GM18868 (cell line): Measurements from ENCODE around the gene MCM9.
A peak's percentile ranks its signal among the peaks of the same experiment; 100 is the strongest.

Source experiments
- ATAC-seq: cut with Tn5 transposase; IDR thresholded peaks from one replicate; pipeline ENCODE4 v1.9.1; 2021; ENCODE audit warnings: mild to moderate bottlenecking, moderate library complexity; ENCODE audit not compliant: unreplicated experiment

Gene MCM9

DNA sequence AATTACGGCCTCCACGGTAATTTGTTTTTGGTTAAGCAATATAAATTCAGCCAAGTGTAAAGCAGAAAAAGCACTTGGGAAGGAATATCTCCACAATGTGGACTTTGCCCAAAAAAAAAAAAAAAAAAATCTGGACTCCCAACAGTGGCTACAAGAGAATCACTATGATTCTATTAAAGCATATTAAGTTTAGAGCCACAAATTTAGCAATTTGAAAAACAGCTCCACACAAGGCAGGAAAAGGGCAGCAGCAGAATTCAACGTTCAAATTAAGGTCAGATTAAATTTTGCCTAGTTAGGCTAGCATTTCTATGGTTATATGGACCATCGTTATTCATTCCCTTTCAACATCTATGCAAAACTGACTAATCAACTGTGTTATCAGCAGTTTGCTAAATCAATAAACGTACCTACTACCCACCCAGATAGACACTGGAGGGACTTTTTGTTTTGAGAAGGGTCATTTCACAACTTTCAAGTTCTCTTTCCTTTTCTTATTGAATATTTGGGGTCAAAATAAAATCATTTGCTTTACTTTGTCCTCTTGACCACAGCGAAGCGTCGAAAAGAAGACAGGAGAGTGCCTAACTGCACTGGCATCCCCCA, 1.0 kb downstream of the MCM9 start:
- ATAC-seq: peak; percentile 1

DNA sequence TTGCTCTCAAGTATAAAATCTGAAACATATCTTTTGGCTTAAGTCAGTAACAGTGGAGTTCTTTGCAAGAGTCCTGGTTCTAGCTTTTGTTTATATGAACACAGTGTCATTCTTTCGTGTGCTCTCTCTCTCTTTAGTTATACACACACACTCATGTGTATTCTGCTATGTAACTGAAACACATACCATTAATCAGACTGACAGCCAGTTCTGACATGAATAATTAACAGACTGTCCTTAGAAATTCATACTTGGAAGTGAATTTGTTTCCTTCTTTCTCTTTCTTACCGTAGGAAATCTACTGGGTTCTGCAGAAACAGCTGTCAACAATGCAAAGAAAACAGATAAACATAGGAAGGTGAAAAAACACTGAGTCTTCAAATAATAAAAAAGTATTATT, 2.5 kb downstream of the MCM9 start:
- no peak for ATAC-seq

- ATAC-seq: no peak
Observed at GRCh38 chr6:118931436-118931835, 3.5 kb downstream of the MCM9 start.

- ATAC-seq: no peak
Observed at GRCh38 chr6:118930680-118931079, 4.3 kb downstream of the MCM9 start.

- no peak for ATAC-seq
Observed at GRCh38 chr6:118923035-118923434, 11.9 kb downstream of the MCM9 start.

DNA sequence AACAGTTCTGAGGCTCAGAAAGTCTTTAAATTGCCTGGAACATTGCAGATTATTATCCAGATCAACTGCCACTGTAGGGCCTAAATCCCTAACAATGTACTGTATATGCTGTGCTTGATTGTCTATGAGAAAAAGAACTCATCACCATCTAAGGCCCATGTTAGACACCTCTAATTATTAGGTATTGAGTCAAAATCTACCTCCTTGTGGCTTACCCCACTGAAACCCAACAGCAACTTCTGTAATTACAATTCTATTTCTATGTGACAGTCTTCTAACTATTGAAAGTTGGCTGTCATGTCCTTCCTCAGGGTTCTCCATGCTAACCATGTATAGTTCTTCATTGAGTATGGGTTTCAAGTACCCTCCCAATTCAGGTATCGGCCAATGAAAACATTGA, 13.9 kb downstream of the MCM9 start:
- no peak for ATAC-seq

DNA sequence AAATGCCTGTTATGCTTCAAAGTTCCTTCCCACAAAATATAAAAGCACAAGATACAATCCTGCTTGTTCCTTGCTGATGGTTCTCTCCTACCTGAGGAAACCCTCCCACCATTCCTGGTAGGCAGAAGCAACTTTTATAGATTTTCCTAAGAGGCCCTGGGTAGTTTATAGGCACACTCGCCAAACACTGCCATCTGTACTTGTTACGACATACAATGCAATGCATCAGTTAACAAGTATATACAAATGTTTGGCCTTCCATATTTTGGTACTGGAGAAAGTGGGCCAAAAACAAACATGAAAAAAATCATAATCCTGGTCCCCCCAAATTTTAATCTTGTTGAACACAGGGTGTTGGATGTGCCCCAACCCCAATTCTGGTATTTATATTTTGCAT, 16.6 kb downstream of the MCM9 start:
- no peak for ATAC-seq

GRCh38 chr6:118917546-118918328, 17.2 kb downstream of the MCM9 start:
- no peak for ATAC-seq

- ATAC-seq: no peak
Observed at GRCh38 chr6:118914598-118914997, 20.4 kb downstream of the MCM9 start.

DNA sequence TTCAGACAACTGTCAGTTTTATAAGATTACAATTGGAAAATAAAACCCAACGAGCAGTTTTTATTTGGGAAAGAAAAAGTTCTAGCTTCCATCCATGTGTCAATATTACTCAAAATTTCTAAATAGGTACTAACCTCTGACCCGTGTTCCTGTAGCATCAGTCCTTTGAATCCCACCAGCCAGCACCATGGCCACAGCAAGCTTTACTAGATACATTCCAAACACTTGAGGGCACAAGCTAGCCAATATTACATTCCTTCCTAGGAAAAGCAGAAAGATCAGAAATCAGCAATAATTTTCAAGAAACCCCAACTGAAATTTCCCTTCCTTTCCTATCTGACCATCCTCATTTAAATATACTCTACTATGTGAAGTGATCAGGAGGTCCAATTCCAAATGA, 21.8 kb downstream of the MCM9 start:
- no peak for ATAC-seq

GRCh38 chr6:118912646-118913045, 22.3 kb downstream of the MCM9 start:
- no peak for ATAC-seq

GRCh38 chr6:118908441-118908840, 26.5 kb downstream of the MCM9 start:
- no peak for ATAC-seq

GRCh38 chr6:118905851-118906250, 29.1 kb downstream of the MCM9 start:
- ATAC-seq: no peak

DNA sequence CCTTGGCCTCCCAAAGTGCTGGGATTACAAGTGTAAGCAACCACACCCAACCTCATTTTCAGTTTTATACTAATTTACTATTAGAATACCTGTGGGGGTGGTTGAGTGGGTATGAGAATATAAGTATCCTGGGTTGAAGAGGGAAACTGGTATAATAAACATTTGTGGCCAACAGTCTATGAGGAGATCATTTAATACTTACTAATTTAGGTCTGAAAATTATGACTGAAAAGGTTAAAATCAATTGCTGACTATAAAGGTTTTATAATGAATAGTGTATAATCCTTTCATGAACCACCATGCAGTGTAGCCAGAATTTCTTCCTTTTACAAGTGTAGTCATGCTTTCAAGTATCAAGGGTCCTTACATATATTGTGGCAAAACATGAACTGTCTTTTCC, 29.9 kb downstream of the MCM9 start:
- no peak for ATAC-seq

GRCh38 chr6:118903691-118904090, 31.3 kb downstream of the MCM9 start:
- no peak for ATAC-seq

GRCh38 chr6:118903138-118903537, 31.8 kb downstream of the MCM9 start:
- ATAC-seq: no peak

DNA sequence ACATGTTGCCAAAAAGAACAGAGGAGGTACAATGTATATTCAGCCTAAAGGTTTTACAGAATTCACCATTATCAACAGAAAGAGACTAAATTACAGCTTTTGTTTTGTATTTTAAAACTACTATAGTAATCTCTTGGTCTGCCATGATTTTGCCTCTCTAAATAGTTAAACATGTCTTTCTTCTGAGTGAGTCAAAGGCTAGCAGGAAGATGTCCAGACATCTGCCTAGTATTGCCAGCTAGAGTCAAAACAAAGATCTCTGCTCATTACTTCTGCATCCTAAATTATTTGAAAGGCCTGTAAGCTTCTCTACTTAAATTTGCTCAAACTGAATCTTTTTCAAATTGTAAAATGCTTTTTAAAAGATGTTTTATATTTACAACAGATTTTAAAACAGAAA, 32.2 kb downstream of the MCM9 start:
- ATAC-seq: no peak

DNA sequence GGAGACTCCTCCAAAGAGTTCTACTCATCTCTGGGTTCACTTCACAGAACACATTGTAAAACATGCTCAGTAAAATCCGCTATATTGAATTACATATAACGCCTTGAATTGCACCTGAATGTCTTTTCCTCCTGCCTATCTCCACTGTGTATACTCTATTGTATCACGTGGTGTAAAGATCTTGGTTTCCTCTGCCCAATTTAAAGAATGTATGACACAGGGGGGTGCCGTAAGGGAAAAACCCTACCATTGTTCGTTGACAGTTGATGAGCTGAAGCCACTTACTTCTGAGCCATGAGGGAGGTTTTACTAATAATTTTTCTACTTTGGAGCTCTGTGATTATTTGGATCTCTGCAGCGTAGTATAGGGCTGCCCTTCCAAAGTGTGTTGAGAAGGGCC, 35.0 kb downstream of the MCM9 start:
- no peak for ATAC-seq

GRCh38 chr6:118897386-118897785, 37.6 kb downstream of the MCM9 start:
- no peak for ATAC-seq

DNA sequence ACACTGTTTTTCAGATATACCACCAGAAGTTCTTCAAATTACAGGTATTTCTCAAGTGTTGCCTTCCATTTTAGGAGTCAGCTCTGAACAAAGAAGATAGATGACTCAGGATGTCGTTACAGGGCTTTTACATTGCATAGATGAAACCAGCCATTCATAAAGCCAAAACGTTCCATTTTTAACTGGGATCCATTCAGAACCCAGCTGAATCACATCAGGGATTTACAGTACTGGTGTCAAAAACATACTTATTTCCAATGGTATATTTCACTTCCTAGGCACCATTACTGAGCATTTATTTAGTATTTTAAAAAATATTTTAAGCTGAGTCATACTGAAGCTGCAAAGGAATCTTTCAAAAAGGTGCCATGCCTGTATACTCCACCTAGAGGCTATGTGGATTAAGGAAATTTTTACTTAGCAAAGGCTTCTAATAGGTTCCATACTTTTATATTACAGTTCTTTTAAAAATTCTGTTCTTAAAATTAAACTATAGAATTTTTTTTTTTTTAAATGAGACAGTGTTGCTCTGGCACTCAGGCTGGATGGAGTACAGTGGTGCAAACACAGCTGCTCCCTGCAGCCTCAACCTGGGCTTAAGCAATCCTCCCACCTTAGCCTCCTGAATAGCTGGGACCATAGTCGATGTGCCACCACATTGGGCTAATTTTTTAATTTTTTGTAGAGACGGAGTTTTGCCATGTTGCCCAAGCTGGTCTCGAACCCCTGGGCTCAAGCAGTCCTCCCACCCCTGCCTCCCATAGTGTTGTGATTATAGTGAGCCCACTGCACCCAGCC, 38.4 kb downstream of the MCM9 start:
- peak; percentile 26 for ATAC-seq

DNA sequence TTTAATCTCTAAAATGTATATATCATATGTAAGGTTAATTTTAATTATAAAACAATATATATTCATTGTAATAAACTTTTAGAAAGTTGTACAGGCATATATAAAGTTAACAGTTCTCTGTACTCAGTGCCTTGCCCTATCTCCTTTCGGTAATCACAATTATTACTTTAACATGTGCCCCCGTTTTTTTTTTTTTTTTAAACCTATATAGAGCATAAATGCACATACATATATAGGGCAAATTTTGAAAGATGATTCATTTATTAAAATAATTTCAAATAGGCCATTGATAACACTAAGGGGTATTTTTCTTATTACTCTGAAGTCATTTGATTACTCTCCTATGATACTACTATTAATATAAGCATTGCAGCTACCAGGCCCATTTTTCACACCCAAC, 39.1 kb downstream of the MCM9 start:
- ATAC-seq: no peak

DNA sequence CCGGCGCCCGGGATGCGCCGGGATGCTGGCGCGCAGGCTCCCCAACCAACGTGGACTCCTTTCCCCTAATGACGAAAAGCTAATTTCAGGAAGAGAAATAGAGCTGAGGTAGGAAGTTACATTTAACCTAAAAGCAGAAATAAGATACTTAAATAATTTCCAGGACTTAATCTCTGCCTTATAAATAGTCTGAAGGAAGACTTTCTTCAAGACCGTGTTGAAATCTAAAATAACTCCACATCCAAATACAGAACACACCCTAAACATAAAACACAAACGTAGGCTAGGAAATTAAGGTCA, 39.7 kb downstream of the MCM9 start:
- no peak for ATAC-seq
